NAMALWA (cell line): ENCODE measurements around the gene MYOCD.

Source experiments
- DNase-seq: peaks from one replicate; pipeline ENCODE4 v3.0.0-alpha.2; 2015; ENCODE audit warnings: low spot score

MYOCD gene

DNA sequence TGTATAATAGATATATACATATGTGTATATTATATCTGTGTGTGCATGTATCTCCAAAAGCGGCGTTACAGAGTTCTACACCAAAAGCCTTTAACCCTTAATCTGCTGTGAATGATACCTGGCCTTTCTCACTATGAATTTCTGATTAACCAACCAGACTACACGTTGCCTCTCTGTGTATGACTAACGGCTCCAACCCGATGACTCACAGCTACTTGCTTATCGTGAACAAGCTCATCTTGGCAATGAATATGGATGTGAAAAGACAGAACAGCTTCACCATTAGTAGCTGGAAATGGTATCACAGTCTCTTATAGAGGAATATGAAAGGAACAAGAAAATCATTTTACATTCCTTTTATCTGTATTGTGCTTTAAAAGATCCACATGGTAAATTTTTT, 99.9 kb downstream of the MYOCD start:
- no peak for DNase-seq

DNA sequence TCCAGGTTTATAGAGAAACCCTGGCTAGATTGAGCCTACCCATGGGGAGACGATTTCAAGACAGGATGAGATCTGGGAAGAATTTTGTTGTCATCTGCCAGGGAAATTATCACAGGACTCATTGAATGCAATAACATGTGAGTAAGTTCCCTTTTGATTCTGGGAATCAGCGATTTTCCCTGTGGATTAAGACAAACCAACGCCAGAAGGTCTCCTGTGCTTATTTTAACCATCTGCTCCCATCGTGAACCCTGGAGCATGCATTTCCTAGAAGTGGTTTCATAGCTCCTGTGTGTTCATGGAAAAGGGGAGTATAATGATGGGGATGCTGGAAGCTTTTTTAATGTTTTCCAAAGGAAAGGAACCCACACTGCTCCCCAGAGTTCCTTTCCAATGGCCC, 102.6 kb downstream of the MYOCD start:
- no peak for DNase-seq

DNA sequence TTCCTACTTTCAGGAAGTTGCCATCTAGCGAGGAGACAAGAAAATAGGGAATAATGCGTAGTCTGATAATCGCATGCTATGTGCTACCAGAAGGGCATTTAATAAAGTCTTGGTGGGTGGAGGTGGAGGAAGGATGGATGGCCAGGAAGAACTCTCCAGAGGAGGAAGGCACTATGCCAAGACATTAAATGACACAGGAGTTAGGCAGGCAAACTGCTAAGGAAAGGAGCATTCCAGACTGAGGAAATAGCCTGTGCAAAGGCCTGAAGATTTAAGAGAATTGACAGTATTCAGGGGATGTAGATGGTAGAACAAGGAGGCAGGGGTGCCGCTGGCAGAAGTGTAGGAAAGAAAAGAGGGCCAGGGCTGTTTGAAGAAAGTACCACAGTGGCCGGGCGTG, 104.3 kb downstream of the MYOCD start:
- DNase-seq: no peak

GRCh38 chr17:12773153-12773552, 107.5 kb downstream of the MYOCD start:
- no peak for DNase-seq

DNA sequence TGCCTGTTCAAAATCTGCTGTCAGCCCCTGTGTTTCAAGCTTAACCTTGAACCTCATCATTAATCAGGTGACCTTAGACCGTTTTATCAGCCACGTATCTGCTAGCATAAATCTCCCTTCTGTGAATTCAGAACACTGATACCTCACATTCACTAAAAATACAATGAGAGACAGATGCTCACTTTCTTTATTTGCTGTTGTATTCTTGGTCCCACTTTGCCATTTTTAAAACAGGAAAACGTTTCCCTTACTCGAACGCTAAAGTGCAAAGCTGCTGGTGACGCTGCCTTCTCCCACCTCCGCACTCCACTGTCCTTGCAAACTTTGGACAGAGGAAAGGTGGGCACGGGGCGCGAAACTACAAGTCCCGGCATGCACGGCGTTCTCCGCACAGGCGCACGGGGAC, 123.4 kb downstream of the MYOCD start:
- peak; percentile 32 for DNase-seq

DNA sequence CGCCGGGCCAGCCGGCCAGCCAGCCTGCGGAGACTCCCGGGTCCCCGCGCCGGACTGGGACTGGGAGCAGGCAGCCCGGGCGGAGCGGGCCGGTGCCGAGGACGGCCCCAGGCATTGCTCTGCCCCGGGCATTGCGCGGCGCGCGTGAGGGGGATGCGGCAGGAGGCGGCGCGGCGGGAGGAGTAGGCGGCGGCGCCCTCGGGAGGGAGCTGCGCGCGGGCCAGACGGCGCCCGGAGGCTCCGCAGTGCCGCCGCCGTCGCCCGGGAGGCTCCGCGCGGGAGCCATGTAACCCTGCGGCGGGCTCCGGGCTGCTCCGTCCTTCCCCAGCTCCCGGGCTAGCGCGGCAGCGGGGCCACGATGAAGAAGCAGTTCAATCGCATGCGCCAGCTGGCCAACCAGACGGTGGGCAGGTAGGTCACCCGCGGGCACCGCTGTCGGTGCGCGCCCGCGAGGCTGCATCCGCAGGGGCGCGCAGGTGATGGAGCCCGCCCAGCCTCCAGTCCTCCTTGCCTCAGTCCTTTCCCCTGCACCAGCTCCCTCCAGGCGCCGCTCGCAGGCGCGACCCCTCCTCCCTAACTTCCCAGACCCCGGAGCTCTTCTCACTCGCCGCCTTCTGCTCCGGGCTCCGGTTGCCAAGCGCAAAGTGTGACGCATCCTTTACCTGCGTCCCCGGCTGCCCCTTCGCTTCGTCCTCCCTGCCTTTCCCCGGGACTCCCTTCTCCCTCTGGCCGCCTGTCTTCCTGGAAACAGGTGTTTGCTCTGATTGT, 124.0 kb downstream of the MYOCD start, which contains the start of gene ARHGAP44:
Gene ARHGAP44 (plus strand): TSS at position 18 of the 768 bp plus-strand sequence. CDS start 341 bp downstream, at position 359.
- DNase-seq: no peak

DNA sequence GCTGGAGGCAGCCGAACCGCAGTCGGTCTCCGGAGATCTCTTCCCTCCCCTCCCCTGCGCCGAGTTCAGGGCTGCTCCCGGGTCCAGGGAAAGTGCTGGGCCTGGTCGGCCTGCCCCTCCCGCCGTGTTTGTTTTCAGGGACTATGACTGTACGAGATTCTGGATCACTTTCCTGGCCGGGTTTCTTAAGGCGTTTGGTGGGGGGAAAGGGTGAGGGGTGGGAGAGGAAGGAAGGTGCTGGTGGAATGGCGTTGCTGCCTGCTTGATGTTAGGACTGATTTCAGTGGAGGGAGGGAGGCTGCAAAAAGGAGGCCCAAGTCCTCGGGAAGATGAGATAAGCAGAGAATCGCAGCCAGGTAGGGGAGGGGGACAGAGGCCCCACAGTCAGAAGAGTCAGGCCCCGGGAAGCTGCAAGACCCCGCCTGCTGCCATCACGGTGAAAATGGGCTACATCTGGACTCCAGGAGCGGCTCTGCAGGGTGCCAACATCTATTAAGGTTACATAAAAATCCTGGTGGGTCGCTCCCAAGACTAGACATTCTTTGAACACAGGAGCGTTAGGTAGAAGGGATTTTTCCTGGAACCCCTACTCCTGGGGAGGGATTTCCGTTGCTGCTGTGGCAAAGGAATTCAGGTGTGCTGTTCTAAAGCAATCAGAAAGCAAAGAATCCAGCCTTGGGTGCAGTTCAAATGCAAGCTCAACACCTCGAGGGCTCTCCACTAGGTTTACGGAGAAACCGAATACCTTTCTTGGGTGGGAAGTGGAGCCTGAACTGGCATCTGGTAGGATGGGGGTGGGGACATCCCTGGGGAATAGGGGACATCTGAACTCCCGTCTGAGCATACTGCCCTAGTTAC, 124.8 kb downstream of the MYOCD start:
- DNase-seq: no peak

- no peak for DNase-seq
Observed at GRCh38 chr17:12794919-12795532, 129.3 kb downstream of the MYOCD start.

GRCh38 chr17:12800855-12801365, 135.2 kb downstream of the MYOCD start:
- DNase-seq: no peak

DNA sequence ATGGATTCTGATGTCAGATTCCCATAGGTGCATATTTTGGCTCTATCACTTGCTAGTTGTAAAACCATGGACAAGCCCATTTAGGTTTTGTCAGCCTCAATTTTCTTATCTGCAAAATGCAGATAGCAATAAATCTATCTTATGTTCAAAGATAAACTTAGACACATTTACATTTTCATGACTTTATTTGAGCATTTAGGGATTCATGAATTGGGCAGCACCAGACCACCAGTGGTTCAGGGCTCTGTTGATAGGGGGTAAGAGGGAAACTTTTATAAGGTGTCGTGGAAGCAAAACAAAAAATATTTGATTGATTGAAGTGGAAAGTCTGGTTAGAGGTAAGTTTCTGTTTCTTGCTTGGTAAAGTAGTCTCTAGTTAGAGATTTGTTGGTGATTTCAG, 140.9 kb downstream of the MYOCD start:
- DNase-seq: no peak

DNA sequence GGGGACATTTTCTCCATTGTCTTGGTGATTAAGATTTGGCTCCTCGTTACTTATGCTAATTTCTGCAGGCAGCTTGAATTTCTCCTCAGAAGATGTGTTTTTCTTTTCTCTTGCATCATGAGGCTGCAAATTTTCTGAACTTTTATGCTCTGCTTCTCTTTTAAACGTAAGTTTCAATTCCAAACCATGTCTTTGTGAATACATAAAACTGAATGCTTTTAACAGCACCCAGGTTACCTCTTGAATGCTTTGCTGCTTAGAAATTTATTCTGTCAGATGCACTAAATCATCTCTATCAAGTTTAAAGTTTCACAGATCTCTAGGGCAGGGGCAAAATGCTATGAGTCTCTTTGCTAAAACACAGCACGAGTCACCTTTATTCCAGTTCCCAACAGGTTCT, 143.0 kb downstream of the MYOCD start:
- no peak for DNase-seq

- DNase-seq: no peak
Observed at GRCh38 chr17:12812877-12813276, 147.2 kb downstream of the MYOCD start.

DNA sequence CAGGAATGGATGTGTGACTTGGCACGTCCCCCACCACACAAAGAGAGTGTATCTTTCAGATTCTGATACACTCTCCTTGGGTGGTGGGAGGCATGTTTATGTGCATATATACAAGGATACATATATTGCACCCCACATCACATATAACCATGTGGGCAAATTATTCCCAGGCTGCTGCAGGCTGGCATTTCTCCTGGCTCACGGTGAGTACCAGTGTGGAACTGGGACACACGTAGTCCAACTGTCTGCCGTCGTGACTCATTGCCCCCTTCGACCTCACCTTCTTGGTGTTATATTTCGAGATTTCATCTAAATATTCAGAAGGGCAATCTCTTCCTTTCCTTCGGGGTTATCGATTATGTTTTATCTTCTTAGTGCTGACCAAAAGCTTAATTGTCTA, 148.0 kb downstream of the MYOCD start:
- DNase-seq: no peak

- DNase-seq: no peak
Observed at GRCh38 chr17:12814718-12815117, 149.0 kb downstream of the MYOCD start.

DNA sequence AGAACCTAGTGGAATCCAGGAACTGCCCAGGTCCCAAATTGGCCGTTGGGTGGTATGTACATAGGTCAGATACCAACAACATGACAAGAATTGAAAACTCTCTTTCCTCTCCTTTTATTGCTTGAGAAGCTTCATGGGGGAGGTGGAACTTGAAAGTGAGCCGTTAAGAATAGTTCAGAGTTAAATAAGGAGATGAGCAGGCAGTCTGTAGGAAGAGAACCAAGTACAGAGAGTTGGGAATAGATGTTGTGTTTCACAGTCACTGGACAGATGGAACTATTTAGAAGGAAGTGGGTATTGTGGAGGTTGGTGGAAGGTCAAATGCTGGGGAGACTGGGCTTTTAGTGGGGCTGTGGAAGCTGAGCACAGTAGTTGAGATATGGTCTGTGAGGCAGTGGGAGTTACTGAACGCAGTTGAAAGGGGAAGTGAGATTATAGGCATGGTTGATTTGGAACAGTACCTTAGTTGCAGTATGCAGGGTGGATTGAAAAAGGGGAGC, 150.0 kb downstream of the MYOCD start:
- peak; percentile 55 for DNase-seq
